DND-41 (cell line): ENCODE results near the gene TEX54.

ENCODE experiments used
- ATAC-seq: fragments of 200-7000 bp; cut with Tn5 transposase; 3 replicates; pipeline ENCODE4 v1.9.1; 2021; ENCODE audit warnings: low read depth; ENCODE audit not compliant: insufficient read depth
- DNase-seq: peaks from one replicate; pipeline ENCODE4 v3.0.0-alpha.2; 2020
- H2AFZ ChIP-seq: 2 replicates; pipeline ENCODE4 v1.6.0; 2012; ENCODE audit warnings: low read depth, low read length
- H3K27ac ChIP-seq: 2 replicates; pipeline ENCODE4 v1.5.1; 2012; ENCODE audit warnings: low read length, inconsistent platforms
- H3K27me3 ChIP-seq: fragments of 200-600 bp; sonication (generic); 2 replicates; pipeline ENCODE4 v1.6.0; 2012; ENCODE audit warnings: low read length, mild to moderate bottlenecking, inconsistent platforms; ENCODE audit not compliant: insufficient read depth, poor library complexity
- H3K36me3 ChIP-seq: 2 replicates; pipeline ENCODE4 v1.5.1; 2012; ENCODE audit warnings: low read length, inconsistent platforms; ENCODE audit not compliant: insufficient read depth
- H3K4me1 ChIP-seq: 2 replicates; pipeline ENCODE4 v1.5.1; 2012; ENCODE audit warnings: mild to moderate bottlenecking, low read length; ENCODE audit not compliant: insufficient read depth
- H3K4me2 ChIP-seq: 2 replicates; pipeline ENCODE4 v1.6.0; 2012; ENCODE audit warnings: mild to moderate bottlenecking, moderate library complexity, low read length, inconsistent platforms; ENCODE audit not compliant: insufficient read depth
- H3K4me3 ChIP-seq, 2 experiments: fragments of 200-600 bp in 1 of 2; shearing (Covaris generic) in 1 of 2; 2 replicates each; pipeline ENCODE4 v1.5.1; 2012 to 2016; ENCODE audit warnings: inconsistent platforms in 2 of 2, low read length in 2 of 2, mild to moderate bottlenecking in 2 of 2, low read depth in 1 of 2, moderate library complexity in 1 of 2
- H3K79me2 ChIP-seq: 2 replicates; pipeline ENCODE4 v1.6.0; 2012; ENCODE audit warnings: low read length, inconsistent platforms; ENCODE audit not compliant: insufficient read depth
- H3K9ac ChIP-seq: 2 replicates; pipeline ENCODE4 v1.6.0; 2012; ENCODE audit warnings: low read depth, mild to moderate bottlenecking, inconsistent platforms, low read length, moderate library complexity
- H3K9me3 ChIP-seq: 2 replicates; pipeline ENCODE4 v1.5.1; 2012; ENCODE audit warnings: low read length, moderate library complexity, mild to moderate bottlenecking, inconsistent platforms; ENCODE audit not compliant: insufficient read depth, severe bottlenecking
- H4K20me1 ChIP-seq: 2 replicates; pipeline ENCODE4 v1.6.0; 2012; ENCODE audit warnings: low read length; ENCODE audit not compliant: insufficient read depth
- EZH2 ChIP-seq: IDR thresholded peaks from 3 replicates; pipeline ENCODE4 v1.6.1; 2012; ENCODE audit warnings: borderline replicate concordance, low read depth, mild to moderate bottlenecking, moderate library complexity, low read length, inconsistent platforms; ENCODE audit not compliant: severe bottlenecking
- TF ChIP-seq, protein P1 (sequence below): IDR thresholded peaks from 2 replicates; pipeline ENCODE4 v1.5.1; 2012; ENCODE audit warnings: borderline replicate concordance, low read length, moderate library complexity, mild to moderate bottlenecking; ENCODE audit not compliant: poor library complexity, severe bottlenecking; ENCODE audit errors: extremely low read depth

The TEX54 gene

DNA sequence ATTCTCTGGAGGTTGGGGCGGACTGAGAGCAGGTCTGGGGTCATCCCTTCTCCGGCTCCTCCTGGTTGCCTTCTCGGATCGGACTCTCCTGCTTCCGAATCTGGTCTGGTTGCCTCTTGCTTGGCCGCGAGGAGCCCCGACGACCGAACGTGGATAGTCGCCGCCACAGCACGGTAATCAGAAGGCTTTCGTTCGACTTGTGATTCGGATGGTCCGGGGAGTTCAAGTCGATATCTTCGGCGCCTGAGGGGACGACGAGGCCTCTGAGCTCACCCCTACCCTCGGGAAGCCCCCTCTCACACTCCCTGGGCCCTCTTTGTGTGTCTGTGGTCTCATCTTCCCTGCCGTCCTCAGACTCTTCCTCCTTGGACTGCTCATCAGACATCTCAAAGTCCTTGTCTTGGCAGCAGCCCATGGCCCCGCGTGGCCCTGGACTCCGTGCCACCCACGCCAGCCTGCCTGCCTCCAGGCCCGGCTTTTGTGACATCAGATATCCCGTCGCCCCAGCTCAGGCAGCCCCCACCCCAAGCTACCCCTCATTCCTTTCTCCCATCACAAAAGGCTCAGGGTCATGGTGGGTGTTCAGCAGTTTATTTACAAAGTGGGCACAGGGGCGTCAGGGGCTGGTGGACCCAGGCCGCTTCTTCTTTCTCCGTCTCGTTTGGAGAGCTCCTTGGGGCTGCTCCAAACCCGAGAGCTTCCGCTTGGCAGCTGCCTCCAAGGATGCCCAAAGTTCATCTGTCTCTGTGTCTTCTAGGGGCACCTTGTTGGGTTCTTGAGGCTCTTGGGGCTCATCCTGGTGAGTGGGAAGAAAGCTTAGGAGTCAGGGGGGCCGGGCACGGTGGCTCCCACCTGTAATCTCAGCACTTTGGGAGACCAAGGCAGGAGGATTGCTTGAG, at the start of gene TEX54:
TEX54 (minus strand) TSS at position 506 of the 899 bp plus-strand sequence.
- Histone ChIP-seq H3K27me3 (no peaks in the 10 kb centered on the region), H3K4me1 (peaks cover 55% of the 10 kb centered on the region), H4K20me1 (peaks cover 23% of the 10 kb centered on the region; the same call in 1 of the 2 replicates), H3K27ac (peak within 1 kb of the TSS; percentile 79), H3K36me3 (peaks cover 67% of the 10 kb centered on the region), H3K79me2 (peaks cover 68% of the 10 kb centered on the region), H3K4me3 (peak within 1 kb of the TSS; percentile 97 to 99), H3K4me2 (peak within 1 kb of the TSS; percentile 96), H3K9me3 (no peaks in the 10 kb centered on the region), H2AFZ (peak within 1 kb of the TSS; percentile 94), H3K9ac (peak within 1 kb of the TSS; percentile 92)
- no peak for TF ChIP-seq EZH2
- TF ChIP-seq, protein P1, sequence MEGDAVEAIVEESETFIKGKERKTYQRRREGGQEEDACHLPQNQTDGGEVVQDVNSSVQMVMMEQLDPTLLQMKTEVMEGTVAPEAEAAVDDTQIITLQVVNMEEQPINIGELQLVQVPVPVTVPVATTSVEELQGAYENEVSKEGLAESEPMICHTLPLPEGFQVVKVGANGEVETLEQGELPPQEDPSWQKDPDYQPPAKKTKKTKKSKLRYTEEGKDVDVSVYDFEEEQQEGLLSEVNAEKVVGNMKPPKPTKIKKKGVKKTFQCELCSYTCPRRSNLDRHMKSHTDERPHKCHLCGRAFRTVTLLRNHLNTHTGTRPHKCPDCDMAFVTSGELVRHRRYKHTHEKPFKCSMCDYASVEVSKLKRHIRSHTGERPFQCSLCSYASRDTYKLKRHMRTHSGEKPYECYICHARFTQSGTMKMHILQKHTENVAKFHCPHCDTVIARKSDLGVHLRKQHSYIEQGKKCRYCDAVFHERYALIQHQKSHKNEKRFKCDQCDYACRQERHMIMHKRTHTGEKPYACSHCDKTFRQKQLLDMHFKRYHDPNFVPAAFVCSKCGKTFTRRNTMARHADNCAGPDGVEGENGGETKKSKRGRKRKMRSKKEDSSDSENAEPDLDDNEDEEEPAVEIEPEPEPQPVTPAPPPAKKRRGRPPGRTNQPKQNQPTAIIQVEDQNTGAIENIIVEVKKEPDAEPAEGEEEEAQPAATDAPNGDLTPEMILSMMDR: no peak
- no peak for DNase-seq
- peak; percentile 10 for ATAC-seq

DNA sequence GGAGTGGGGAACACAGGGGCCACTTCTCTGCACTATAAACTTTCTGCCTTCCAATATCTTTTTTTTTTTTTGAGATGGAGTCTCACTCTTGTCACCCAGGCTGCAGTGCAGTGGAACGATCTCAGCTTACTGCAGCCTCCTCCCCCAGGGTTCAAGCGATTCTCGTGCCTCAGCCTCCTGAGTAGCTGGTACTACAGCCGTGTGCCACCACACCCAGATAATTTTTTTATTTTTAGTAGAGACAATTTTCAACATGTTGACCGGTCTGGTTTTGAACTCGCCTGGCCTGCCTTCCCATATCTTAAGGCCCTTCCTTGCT, 49.7 kb upstream of the TEX54 start:
- Histone ChIP-seq H2AFZ (no peak overlapping the region), H3K27me3 (no peaks in the 10 kb centered on the region), H3K79me2 (peaks cover 88% of the 10 kb centered on the region), H3K4me3 (peak overlapping the region; percentile 83 to 92; a peak in 3 of 4 replicates), H3K9ac (peak overlapping the region; percentile 87), H3K4me2 (peak overlapping the region; percentile 85), H3K27ac (peak overlapping the region; percentile 95), H3K9me3 (no peaks in the 10 kb centered on the region), H4K20me1 (peaks cover 53% of the 10 kb centered on the region), H3K36me3 (peaks cover 72% of the 10 kb centered on the region), H3K4me1 (peaks cover 65% of the 10 kb centered on the region)
- DNase-seq: no peak
- no peak for ATAC-seq
- TF ChIP-seq EZH2: no peak
- TF ChIP-seq, protein P1: no peak

DNA sequence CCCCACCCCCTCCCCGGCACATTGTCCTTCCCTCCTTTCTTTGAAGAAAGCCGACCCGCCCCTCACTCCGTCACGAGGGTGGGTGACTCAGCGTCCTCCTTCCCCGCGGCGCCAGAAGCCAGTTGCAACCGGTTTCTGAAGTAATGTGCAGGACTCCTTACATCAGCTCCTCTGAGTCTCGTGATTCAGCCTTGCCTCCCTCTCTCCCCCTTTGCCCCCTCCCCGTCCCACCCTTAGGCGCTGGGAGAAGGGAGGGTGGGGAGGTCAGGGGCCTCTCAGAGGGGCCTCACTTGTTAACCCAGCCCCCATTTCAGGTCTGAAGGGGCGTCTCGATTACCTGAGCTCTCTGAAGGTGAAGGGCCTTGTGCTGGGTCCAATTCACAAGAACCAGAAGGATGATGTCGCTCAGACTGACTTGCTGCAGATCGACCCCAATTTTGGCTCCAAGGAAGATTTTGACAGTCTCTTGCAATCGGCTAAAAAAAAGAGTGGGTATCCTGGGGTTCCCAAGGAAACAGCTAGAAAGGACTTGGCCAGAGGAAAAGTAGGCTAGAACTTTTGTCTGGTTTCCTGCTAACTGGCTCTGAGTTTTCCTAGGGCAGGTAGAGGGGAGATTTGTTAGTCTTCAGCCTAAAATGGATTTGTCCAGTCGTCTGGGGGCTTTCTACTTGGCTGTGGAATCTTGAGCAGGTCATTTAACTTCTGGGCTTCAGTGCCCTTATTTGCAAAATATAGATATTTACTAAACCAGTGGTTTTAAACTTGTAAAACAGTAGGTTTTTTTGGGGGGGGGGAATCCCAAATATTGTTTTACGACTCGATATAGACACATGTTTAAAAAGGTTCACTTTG, 49.2 kb upstream of the TEX54 start:
- peak; percentile 73 for ATAC-seq

More for the DNA sequence above, 49.2 kb upstream of the TEX54 start:
- Histone ChIP-seq H3K4me2 (peak overlapping the region; percentile 85), H3K9me3 (no peaks in the 10 kb centered on the region), H3K4me1 (peaks cover 64% of the 10 kb centered on the region), H3K27ac (peak overlapping the region; percentile 95), H3K36me3 (peaks cover 72% of the 10 kb centered on the region), H3K4me3 (peak overlapping the region; percentile 83 to 92), H3K9ac (peak overlapping the region; percentile 87), H2AFZ (peak overlapping the region; percentile 53), H3K79me2 (peaks cover 86% of the 10 kb centered on the region), H4K20me1 (peaks cover 47% of the 10 kb centered on the region), H3K27me3 (no peaks in the 10 kb centered on the region)
- DNase-seq: peak; percentile 98
- TF ChIP-seq, protein P1: no peak
- no peak for TF ChIP-seq EZH2
